AG10803 (cell line): ENCODE measurements around the gene SSMEM1.
"Not testable (repeated sequence)": the region's sequence is repeated elsewhere in the genome, so short reads cannot be mapped to it uniquely, and the experiment has no call there.

Experiments
- DNase-seq: peaks from one replicate; pipeline ENCODE4 v3.0.0; 2010; ENCODE audit warnings: low read depth
- H3K4me3 ChIP-seq: 2 replicates; pipeline ENCODE4 v1.5.1; 2011; ENCODE audit warnings: mild to moderate bottlenecking, low read length, control low read depth
- CTCF ChIP-seq: conservative IDR thresholded peaks from 2 replicates; pipeline ENCODE4 v1.5.1; 2011; ENCODE audit warnings: mild to moderate bottlenecking, low read length, control low read depth, inconsistent platforms

Gene SSMEM1

DNA sequence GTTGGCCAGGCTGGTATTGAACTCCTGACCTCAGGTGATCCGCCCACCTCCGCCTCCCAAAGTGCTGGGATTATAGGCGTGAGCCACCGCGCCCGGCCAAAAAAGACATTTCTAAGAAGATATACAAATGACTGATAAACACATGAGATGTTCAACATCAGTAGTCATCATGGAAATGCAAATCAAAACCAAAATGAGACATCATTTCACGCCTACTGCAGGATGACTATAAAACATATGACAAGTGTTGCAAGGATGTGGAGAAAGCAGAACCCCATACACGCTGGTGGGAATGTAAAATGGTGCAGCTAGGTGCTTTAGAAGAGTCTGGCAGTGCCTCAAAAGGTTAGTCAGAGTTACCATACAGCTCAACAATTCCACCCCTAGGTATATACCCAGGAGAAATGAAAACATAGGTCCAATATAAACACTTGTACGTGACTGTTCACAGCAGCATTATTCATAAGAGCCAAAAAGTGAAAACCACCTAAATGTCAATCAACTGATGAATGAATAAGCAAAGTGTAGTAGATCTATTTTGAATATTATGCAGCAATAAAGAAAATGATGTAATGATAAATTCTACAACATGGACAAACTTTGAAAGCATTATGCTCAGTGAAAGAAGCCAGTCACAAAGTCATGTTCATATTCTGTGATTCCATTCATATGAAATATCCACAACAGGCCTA is 26.9 kb upstream of the SSMEM1 start:
- no peak for TF ChIP-seq CTCF
- DNase-seq, result no peak
- H3K4me3 ChIP-seq, result no peak overlapping the region

GRCh38 chr7:130181263-130181605 is 26.4 kb upstream of the SSMEM1 start:
- no peak for TF ChIP-seq CTCF
- H3K4me3 ChIP-seq, result no peak overlapping the region
- no peak for DNase-seq

DNA sequence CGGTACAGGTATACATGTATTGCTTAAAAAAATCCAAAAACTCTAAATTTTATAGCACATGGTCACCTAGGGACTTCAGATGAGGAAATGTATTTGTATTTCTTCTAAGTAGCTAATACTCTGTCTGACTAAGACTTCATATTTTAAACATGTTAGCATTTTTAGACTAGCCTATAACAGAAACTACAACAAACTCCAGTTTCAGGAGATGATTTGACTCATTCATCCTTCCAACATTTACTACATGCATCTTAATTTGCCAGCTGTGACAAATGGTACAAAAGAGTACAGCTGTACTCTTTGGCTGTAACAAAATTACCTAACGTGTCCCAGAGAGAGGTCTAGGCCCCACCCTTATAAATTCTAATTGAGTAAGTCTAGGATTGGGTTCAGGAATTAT is 24.7 kb upstream of the SSMEM1 start:
- TF ChIP-seq CTCF, result no peak
- no peak overlapping the region for H3K4me3 ChIP-seq
- DNase-seq, result no peak

DNA sequence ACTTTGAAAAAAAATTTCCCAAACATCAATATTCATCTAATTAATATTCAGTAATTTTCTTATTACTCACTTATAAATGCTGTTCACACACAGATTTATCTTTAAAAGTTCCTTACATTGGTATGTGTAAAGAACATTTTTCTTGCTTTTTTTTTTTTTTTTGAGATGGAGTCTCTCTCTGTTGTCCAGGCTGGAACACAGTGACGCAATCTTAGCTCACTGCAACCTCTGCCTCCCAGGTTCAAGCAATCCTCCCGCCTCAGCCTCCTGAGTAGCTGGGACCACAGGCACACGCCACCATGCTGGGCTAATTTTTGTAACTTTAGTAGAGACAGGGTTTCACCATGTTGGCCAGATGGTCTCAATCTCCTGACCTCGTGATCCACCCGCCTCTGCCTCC is 23.3 kb upstream of the SSMEM1 start:
- H3K4me3 ChIP-seq, DNase-seq: not testable (repeated sequence)

- H3K4me3 ChIP-seq, result no peak overlapping the region
- DNase-seq, result no peak
- TF ChIP-seq CTCF, result no peak
These were observed 20.3 kb upstream of the SSMEM1 start for GRCh38 chr7:130187360-130187759.

DNA sequence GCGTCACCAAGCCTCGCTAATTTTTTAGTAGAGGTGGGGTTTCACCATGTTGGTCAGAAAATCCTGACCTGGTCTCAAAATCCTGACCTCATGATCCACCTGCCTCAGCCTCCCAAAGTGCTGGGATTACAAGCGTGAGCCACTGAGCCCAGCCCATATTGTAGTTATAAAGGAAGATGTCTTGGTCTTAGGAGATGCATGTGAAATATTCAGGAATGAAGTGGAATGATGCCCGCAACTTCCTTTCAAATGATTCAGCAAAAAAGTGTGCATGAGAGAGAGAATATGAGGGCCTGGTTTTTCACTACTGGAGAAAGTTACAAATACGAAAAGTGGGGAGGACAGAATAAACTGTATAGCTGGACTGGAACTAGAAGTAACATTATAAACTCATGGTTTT is 18.3 kb upstream of the SSMEM1 start:
- no peak for TF ChIP-seq CTCF
- DNase-seq, result peak; percentile 83

DNA sequence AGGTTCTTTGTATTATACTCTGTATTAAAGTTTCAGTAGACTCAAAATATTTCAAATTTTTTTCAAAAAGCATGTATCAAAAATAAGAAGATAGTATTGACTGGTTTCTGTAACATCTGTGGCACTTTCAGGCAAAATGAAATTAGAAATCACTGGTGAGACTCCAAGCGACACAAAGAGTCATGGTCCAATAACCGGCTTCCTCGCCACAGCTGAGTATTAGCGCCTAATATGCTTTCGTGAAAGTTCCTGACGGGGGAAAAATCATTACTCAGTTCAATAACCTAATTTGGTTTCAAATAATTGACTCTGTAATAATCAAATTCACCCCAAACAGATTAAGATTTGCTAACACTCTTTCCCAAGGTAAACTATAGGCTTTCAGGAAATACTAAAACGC is 15.9 kb upstream of the SSMEM1 start:
- TF ChIP-seq CTCF, result no peak
- no peak overlapping the region for H3K4me3 ChIP-seq
- no peak for DNase-seq

More for the DNA sequence above, 18.3 kb upstream of the SSMEM1 start:
- no peak overlapping the region for H3K4me3 ChIP-seq

DNA sequence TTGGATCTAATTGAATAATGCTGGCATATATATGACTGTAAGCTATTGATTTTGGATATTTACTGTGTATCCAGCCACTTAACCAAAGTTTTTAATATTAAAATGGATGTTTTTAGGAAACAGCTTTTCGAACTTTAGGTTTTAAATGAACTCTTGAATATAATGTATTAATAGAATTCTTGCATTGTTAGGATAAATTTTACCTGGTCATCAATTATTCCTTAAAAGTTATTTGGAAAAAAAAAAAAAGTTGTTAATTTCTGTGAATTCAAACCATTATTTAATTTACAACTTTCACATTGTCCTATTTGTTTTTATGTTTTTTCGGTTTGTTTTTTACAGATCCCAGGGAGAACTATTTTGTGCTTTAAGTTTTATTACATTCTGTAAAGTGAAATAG is 12.3 kb upstream of the SSMEM1 start:
- DNase-seq, result no peak
- H3K4me3 ChIP-seq, result no peak overlapping the region
- no peak for TF ChIP-seq CTCF
